IMR-90 (cell line): ENCODE results near the gene SLC25A24. TPM values are rescaled to one million over a fixed set of nuclear protein-coding genes. Genes with fewer than 3 reads are reported as not detected.
A peak's percentile ranks its signal among the peaks of the same experiment; 100 is the strongest.

ENCODE experiments used
- ATAC-seq: fragments of 200-7000 bp; cut with Tn5 transposase; 2 replicates; pipeline ENCODE4 v1.9.1; 2020; ENCODE audit warnings: low read depth, mild to moderate bottlenecking, moderate library complexity
- BruUV-seq: library from RNA; stranded (reverse); fragments of 400-500 nt; replicated peaks from 2 replicates; lab custom pipeline; 2021; lab: Mats Ljungman, UMichigan
- CTCF ChIA-PET: fragments of 300-600 bp; formaldehyde crosslinking; extraction: SDS; loops from one replicate; lab custom pipeline; 2021; ENCODE audit warnings: antibody characterized with exemption; lab: Yijun Ruan, JAX
- POLR2A ChIA-PET: fragments of 300-600 bp; sonication (Branson Sonifier 250); formaldehyde crosslinking; loops from one replicate; lab custom pipeline; 2022; ENCODE audit warnings: antibody characterized with exemption; ENCODE audit not compliant: unreplicated experiment; lab: Charles Lee
- DNase-seq: peaks from one replicate; pipeline ENCODE4 v3.0.0; 2013
- H2AFZ ChIP-seq: replicated peaks from 2 replicates; pipeline ENCODE3; 2013; ENCODE audit warnings: low read length, mild to moderate bottlenecking; ENCODE audit not compliant: poor library complexity
- H2AK5ac ChIP-seq: 2 replicates; pipeline ENCODE4 v1.6.1; 2013; ENCODE audit warnings: low read depth, low read length, inconsistent platforms
- H2AK9ac ChIP-seq: replicated peaks from 2 replicates; pipeline ENCODE3; 2013; ENCODE audit warnings: mild to moderate bottlenecking, low read depth, low read length, moderate library complexity; ENCODE audit not compliant: poor library complexity
- H2BK120ac ChIP-seq: 2 replicates; pipeline ENCODE4 v1.6.1; 2013; ENCODE audit warnings: low read depth, low read length, inconsistent platforms
- H2BK15ac ChIP-seq: 3 replicates; pipeline ENCODE4 v1.6.1; 2013; ENCODE audit warnings: low read depth, low read length, inconsistent platforms
- H2BK20ac ChIP-seq: 2 replicates; pipeline ENCODE4 v1.6.1; 2013; ENCODE audit warnings: low read depth, mild to moderate bottlenecking, inconsistent platforms, low read length, moderate library complexity
- H2BK5ac ChIP-seq: 2 replicates; pipeline ENCODE4 v1.6.1; 2013; ENCODE audit warnings: mild to moderate bottlenecking, low read depth, low read length, inconsistent platforms; ENCODE audit not compliant: poor library complexity, severe bottlenecking
- H3K14ac ChIP-seq: replicated peaks from 2 replicates; pipeline ENCODE4 v1.6.1; 2013; ENCODE audit warnings: low read depth, low read length, inconsistent platforms
- H3K18ac ChIP-seq: 2 replicates; pipeline ENCODE4 v1.6.1; 2013; ENCODE audit warnings: low read depth, low read length, control low read depth
- H3K23ac ChIP-seq: 2 replicates; pipeline ENCODE4 v1.6.1; 2013; ENCODE audit warnings: low read depth, low read length, inconsistent platforms
- H3K27ac ChIP-seq: 2 replicates; pipeline ENCODE4 v1.5.1; 2013; ENCODE audit warnings: mild to moderate bottlenecking, control low read depth, low read length; ENCODE audit not compliant: insufficient read depth
- H3K27me3 ChIP-seq: 2 replicates; pipeline ENCODE4 v1.6.1; 2013; ENCODE audit warnings: low read length; ENCODE audit not compliant: control insufficient read depth, insufficient read depth
- H3K36me3 ChIP-seq: 2 replicates; pipeline ENCODE4 v1.6.1; 2013; ENCODE audit warnings: low read length, mixed read lengths; ENCODE audit not compliant: control insufficient read depth, insufficient read depth
- H3K4ac ChIP-seq: 2 replicates; pipeline ENCODE4 v1.6.1; 2013; ENCODE audit warnings: low read depth, low read length, inconsistent platforms
- H3K4me1 ChIP-seq: 2 replicates; pipeline ENCODE4 v1.6.1; 2013; ENCODE audit warnings: low read length, mixed read lengths; ENCODE audit not compliant: control insufficient read depth, insufficient read depth
- H3K4me2 ChIP-seq: 2 replicates; pipeline ENCODE4 v1.6.1; 2013; ENCODE audit warnings: low read depth, mild to moderate bottlenecking, control low read depth, low read length, moderate library complexity
- H3K4me3 ChIP-seq: 2 replicates; pipeline ENCODE4 v1.5.1; 2013; ENCODE audit warnings: low read depth, mild to moderate bottlenecking, control low read depth, low read length, moderate library complexity; ENCODE audit not compliant: insufficient read depth
- H3K56ac ChIP-seq: 2 replicates; pipeline ENCODE4 v1.6.1; 2013; ENCODE audit warnings: low read length, inconsistent platforms; ENCODE audit not compliant: insufficient read depth; ENCODE audit errors: extremely low read depth
- H3K79me1 ChIP-seq, 2 experiments: 2 replicates each; pipeline ENCODE4 v1.6.1; 2013; ENCODE audit warnings: low read length in 2 of 2, inconsistent platforms in 1 of 2, low read depth in 1 of 2
- H3K9ac ChIP-seq: 2 replicates; pipeline ENCODE4 v1.6.1; 2013; ENCODE audit warnings: low read depth, low read length, control low read depth
- H3K9me1 ChIP-seq: 2 replicates; pipeline ENCODE4 v1.6.1; 2013; ENCODE audit warnings: low read length, inconsistent platforms; ENCODE audit not compliant: insufficient read depth
- H3K9me3 ChIP-seq: 2 replicates; pipeline ENCODE4 v1.6.1; 2013; ENCODE audit warnings: low read length; ENCODE audit not compliant: control insufficient read depth, insufficient read depth
- H4K20me1 ChIP-seq: 2 replicates; pipeline ENCODE4 v1.6.1; 2013; ENCODE audit warnings: low read length, inconsistent platforms; ENCODE audit not compliant: insufficient read depth
- H4K5ac ChIP-seq: 2 replicates; pipeline ENCODE4 v1.6.1; 2013; ENCODE audit warnings: mild to moderate bottlenecking, low read depth, low read length, control low read depth
- H4K8ac ChIP-seq, 2 experiments: 2 replicates each; pipeline ENCODE4 v1.6.1; 2013; ENCODE audit warnings: low read depth in 2 of 2, low read length in 2 of 2, control low read depth in 1 of 2, inconsistent platforms in 1 of 2
- H4K91ac ChIP-seq: 2 replicates; pipeline ENCODE4 v1.6.1; 2013; ENCODE audit warnings: low read depth, low read length, inconsistent platforms; ENCODE audit not compliant: insufficient read depth
- MAFK ChIP-seq: IDR thresholded peaks from 2 replicates; pipeline ENCODE4 v1.6.1; 2012; ENCODE audit warnings: low read depth, low read length, improper control_type of control experiment
- NFE2L2 ChIP-seq: fragments of 150-350 bp; IDR thresholded peaks from 2 replicates; pipeline ENCODE4 v1.6.1; 2016; ENCODE audit warnings: low read depth, mild to moderate bottlenecking, low read length
- WGBS, 2 experiments: methylation state at CpG; one replicate each; pipeline versions ENCODE4 v1.1.5 to v1.1.7; 2013; ENCODE audit warnings: missing lambda C conversion rate in 2 of 2; ENCODE audit not compliant: insufficient read length in 1 of 2; ENCODE audit errors: extremely low coverage in 2 of 2; 5-methylcytosine and 5-hydroxymethylcytosine counted together
- dilution Hi-C: fragments of 300-500 bp; cut with HindIII; formaldehyde crosslinking; loops from one replicate; pipeline ENCODE4 v1.14.3; 2018; ENCODE audit warnings: low sequenced_read_pairs; ENCODE audit not compliant: unreplicated experiment
- in situ Hi-C: fragments of 300-500 bp; cut with MboI; formaldehyde crosslinking; loops from 3 replicates; pipeline ENCODE4 v1.14.3; 2019; ENCODE audit warnings: low sequenced_read_pairs, inconsistent platforms, mixed read lengths
- intact Hi-C: fragments of 100-400 bp; cut with micrococcal nuclease; formaldehyde crosslinking; loops from 2 replicates; pipeline ENCODE4 v1.10.0; 2022
- polyA plus RNA-seq, 3 experiments: library from polyadenylated mRNA; depleted of rRNA; stranded (reverse); fragments of >200 nt; gene quantifications; 2 replicates each; pipeline ENCODE4 v1.2.3, GENCODE V29; 2012; ENCODE audit warnings: low replicate concordance in 1 of 3
- total RNA-seq: library from RNA; depleted of rRNA; stranded (reverse); fragments of >200 nt; gene quantifications from 2 replicates; pipeline ENCODE4 v1.2.3, GENCODE V29; 2012

Gene SLC25A24
- total and polyA plus RNA-seq, 2 of the 4 experiments (the other 2 are of a cell fraction) = 19.4 to 20.4 TPM

DNA sequence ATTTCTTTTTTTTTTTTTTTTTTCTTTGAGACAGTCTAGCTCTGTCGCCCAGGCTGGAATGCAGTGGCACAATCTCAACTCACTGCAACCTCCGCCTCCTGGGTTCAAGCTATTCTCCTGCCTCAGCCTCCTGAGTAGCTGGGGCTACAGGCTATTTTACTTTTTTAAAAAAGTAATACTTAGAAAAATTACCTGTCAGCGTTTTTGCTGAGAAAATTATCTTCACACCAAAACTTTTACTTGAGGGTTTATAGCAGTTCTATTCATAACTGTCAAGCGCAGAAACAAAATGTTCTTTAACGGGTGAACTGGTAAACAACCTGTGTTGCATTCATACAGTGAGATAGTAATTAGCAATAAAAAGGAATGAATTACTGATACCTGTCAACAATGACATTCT, 1.5 kb upstream of the SLC25A24 start:
- TF ChIP-seq NFE2L2 (no peak), MAFK (peak; percentile 88)
- Histone ChIP-seq H4K91ac (no peak overlapping the region), H3K9me3 (no peaks in the 10 kb centered on the region), H4K5ac (no peak overlapping the region), H3K56ac (no peak overlapping the region), H2AK5ac (no peak overlapping the region), H3K36me3 (peaks cover 2% of the 10 kb centered on the region; the same call in 1 of the 2 replicates), H3K4me2 (no peak overlapping the region), H4K8ac (no peak overlapping the region), H2AK9ac (no peak overlapping the region), H3K9ac (no peak overlapping the region), H3K14ac (no peak overlapping the region), H2BK120ac (no peak overlapping the region), H4K20me1 (peaks cover 10% of the 10 kb centered on the region; the same call in 1 of the 2 replicates), H3K27me3 (no peaks in the 10 kb centered on the region), H3K4me3 (no peak overlapping the region), H3K4ac (no peak overlapping the region), H3K4me1 (peaks cover 2% of the 10 kb centered on the region; the same call in 1 of the 2 replicates), H3K79me1 (peaks cover 0 to 20% of the 10 kb centered on the region in 2 experiments; a peak in 2 of 4 replicates), H3K27ac (no peak overlapping the region), H2BK20ac (no peak overlapping the region), H3K18ac (no peak overlapping the region), H3K23ac (no peak overlapping the region), H3K9me1 (peaks cover 9% of the 10 kb centered on the region; the same call in 1 of the 2 replicates), H2AFZ (no peak overlapping the region), H2BK15ac (no peak overlapping the region), H2BK5ac (no peak overlapping the region)
- CTCF ChIA-PET = no interaction called here
- intact Hi-C loops = loop anchor here (10.0 kb wide), 1 partner anchor 417 kb away; no protein-coding TSS in a partner anchor
- POLR2A ChIA-PET = no interaction called here
- WGBS, 2 experiments = no CpG with 5 or more reads among the region's 5 CpGs
- ATAC-seq (no peak), DNase-seq (no peak)
- no TSS peak for BruUV-seq
- dilution Hi-C loops = no loop called here
- in situ Hi-C loops = no loop called here
